Adrenal gland (tissue), 5 donors: ENCODE results near the gene PPP2R5D.

ENCODE experiments used
- CTCF ChIP-seq, 6 experiments: fragments of 450-650 bp in 4 of 6; fragments of 200-600 bp in 2 of 6; sonication (generic) in 1 of 6; IDR thresholded peaks; 1 replicate in 5 of 6; 2 replicates in 1 of 6; pipeline versions ENCODE4 v1.5.1 to v1.8.0; 2016 to 2021; ENCODE audit warnings: antibody characterized with exemption in 6 of 6, mild to moderate bottlenecking in 2 of 6, moderate library complexity in 1 of 6
- POLR2A ChIP-seq, 2 donors: fragments of 450-650 bp; IDR thresholded peaks; one replicate each; pipeline ENCODE4 v1.6.1; 2017; ENCODE audit warnings: antibody characterized with exemption in 2 of 2, mild to moderate bottlenecking in 2 of 2, moderate library complexity in 1 of 2
- donor health status: DM: no; HTN: no; CAD: no.

- TF ChIP-seq CTCF (IDR thresholded peaks at IDR 0.05) (no peak), POLR2A (IDR thresholded peaks at IDR 0.05) (no peak)
Measured at GRCh38 chr6:42984924-42985475, 630 bp downstream of the PPP2R5D start.
